Upper lobe of right lung (tissue), 1 donor: Measurements from ENCODE around the gene BACH2. TPM values are rescaled to one million over a fixed set of nuclear protein-coding genes. Genes with fewer than 3 reads are reported as not detected.

Experiments used
- ATAC-seq: fragments of 200-7000 bp; cut with Tn5 transposase; one replicate; pipeline ENCODE4 v1.9.1; 2020; ENCODE audit warnings: mild to moderate bottlenecking, moderate library complexity
- DNase-seq: peaks from one replicate; pipeline ENCODE4 v3.0.0-alpha.2; 2020
- H3K27ac ChIP-seq: fragments of 200-600 bp; one replicate; pipeline ENCODE4 v1.8.0; 2022
- H3K27me3 ChIP-seq: fragments of 200-600 bp; one replicate; pipeline ENCODE4 v1.8.0; 2022; ENCODE audit warnings: mild to moderate bottlenecking
- H3K36me3 ChIP-seq: fragments of 200-600 bp; one replicate; pipeline ENCODE4 v1.8.0; 2022
- H3K4me1 ChIP-seq: fragments of 200-600 bp; one replicate; pipeline ENCODE4 v1.8.0; 2022
- H3K4me3 ChIP-seq: fragments of 200-600 bp; one replicate; pipeline ENCODE4 v1.8.0; 2022; ENCODE audit warnings: mild to moderate bottlenecking
- H3K9me3 ChIP-seq: fragments of 200-600 bp; one replicate; pipeline ENCODE4 v1.8.0; 2022
- intact Hi-C: fragments of 100-400 bp; cut with DNase I; formaldehyde crosslinking; loops from one replicate; pipeline ENCODE4 v1.11.0; 2022
- total RNA-seq: library from RNA; stranded (reverse); fragmentation: NEBNext Ultra II Directional; extraction: Animal tissue kit (Norgen Biotek cat#: 25700); gene quantifications from one replicate; pipeline ENCODE4 v1.2.1, GENCODE V29; 2021
- TF ChIP-seq, protein P1 (sequence below): fragments of 200-600 bp; IDR thresholded peaks from one replicate; pipeline ENCODE4 v1.8.0; 2022; ENCODE audit warnings: antibody characterized with exemption
- donor health status: DM: no; HTN: yes; CAD: no; lungs with severe emphysema.

BACH2 gene
- total RNA-seq, 1 donor from 2014 or later: 4.9 TPM

GRCh38 chr6:90190752-90191395 lies 105.8 kb downstream of the BACH2 start:
- no peak for ATAC-seq
- Histone ChIP-seq H3K4me3 (no peak overlapping the region), H3K27me3 (no peaks in the 10 kb centered on the region), H3K4me1 (peaks cover 12% of the 10 kb centered on the region), H3K9me3 (no peaks in the 10 kb centered on the region), H3K27ac (no peak overlapping the region), H3K36me3 (no peaks in the 10 kb centered on the region)
- TF ChIP-seq, protein P1, sequence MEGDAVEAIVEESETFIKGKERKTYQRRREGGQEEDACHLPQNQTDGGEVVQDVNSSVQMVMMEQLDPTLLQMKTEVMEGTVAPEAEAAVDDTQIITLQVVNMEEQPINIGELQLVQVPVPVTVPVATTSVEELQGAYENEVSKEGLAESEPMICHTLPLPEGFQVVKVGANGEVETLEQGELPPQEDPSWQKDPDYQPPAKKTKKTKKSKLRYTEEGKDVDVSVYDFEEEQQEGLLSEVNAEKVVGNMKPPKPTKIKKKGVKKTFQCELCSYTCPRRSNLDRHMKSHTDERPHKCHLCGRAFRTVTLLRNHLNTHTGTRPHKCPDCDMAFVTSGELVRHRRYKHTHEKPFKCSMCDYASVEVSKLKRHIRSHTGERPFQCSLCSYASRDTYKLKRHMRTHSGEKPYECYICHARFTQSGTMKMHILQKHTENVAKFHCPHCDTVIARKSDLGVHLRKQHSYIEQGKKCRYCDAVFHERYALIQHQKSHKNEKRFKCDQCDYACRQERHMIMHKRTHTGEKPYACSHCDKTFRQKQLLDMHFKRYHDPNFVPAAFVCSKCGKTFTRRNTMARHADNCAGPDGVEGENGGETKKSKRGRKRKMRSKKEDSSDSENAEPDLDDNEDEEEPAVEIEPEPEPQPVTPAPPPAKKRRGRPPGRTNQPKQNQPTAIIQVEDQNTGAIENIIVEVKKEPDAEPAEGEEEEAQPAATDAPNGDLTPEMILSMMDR: no peak
- no peak for DNase-seq
- intact Hi-C loops: no loop called here

- Histone ChIP-seq H3K36me3 (no peaks in the 10 kb centered on the region), H3K4me1 (peaks cover 13% of the 10 kb centered on the region), H3K4me3 (no peak overlapping the region), H3K9me3 (no peaks in the 10 kb centered on the region), H3K27ac (no peak overlapping the region), H3K27me3 (no peaks in the 10 kb centered on the region)
- no peak for DNase-seq
- intact Hi-C loops: no loop called here
- ATAC-seq: no peak
- TF ChIP-seq, protein P1: no peak
These were observed 106.5 kb downstream of the BACH2 start for GRCh38 chr6:90190131-90190530.

DNA sequence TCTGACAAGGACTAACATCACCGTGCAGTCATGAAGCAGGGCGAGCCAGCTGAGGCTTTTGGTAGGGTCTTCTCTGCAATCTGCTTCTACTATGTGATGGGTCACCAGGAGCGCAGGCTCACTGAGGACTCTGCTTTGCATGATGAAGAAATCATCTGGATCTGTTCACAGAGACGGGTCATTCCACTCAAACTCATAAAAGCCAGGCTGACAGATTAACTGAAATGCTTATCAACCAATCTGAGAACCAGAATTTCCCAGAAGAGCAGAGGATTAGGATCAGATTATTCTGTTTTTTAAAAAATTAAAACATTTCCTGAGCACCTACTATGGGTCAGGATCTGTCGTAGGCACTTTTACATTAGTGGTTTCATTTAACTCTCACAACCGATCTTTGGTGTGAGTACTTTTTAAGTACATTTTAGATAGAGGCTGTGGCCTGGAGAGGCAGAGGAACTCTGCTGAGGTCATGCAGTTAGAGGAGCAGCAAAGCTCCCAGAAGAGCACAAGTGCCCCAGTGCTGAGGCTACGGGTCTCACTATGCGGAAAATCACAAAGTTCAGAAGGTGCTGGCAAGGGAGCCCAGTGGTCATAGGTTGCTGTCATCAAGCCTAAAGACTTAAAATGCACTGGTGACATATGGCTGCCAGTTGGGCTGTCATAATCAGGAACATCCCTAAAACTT lies 109.1 kb downstream of the BACH2 start:
- H3K9me3 ChIP-seq: no peaks in the 10 kb centered on the region
- no peaks in the 10 kb centered on the region for H3K36me3 ChIP-seq
- DNase-seq: no peak
- intact Hi-C loops: no loop called here
- no peaks in the 10 kb centered on the region for H3K27me3 ChIP-seq
- no peak for ATAC-seq
- no peak overlapping the region for H3K4me3 ChIP-seq
- peak overlapping the region; percentile 34 for H3K27ac ChIP-seq
- peaks cover 23% of the 10 kb centered on the region for H3K4me1 ChIP-seq
- TF ChIP-seq, protein P1: no peak

DNA sequence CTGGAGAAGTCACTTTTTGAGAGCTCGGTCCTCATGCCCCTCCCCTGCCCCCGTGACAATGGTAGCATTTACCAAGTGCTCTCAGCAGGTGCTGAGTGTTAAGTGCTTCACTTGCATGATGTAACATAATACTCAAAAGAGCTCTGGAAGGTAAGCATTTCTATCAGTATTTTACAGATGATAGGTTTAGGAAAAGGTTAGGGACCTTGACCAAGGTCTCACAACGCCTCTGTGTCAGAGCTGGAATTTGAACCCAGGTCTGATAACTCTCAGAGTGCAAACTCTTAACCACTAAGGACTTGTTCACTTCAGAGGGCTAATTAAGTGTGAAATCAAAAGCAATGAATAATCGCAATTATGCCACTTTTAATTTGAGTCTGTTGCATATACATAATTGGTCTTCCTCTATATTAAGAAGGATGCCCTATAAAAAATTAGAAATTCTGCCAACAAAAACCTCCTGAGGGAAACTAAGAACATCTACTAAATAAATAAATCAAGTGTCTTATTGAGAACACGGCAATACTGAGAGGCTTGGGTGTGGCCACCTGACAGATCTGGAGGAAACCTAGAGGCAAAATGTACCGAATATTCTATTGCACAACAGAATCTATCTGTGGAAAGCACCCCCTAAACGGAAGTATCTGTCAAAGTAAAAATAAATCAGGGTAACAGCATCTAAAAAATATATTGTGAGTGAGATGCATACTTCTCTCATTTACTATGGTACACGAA lies 109.8 kb downstream of the BACH2 start:
- peak overlapping the region; percentile 34 for H3K27ac ChIP-seq
- H3K9me3 ChIP-seq: no peaks in the 10 kb centered on the region
- H3K36me3 ChIP-seq: no peaks in the 10 kb centered on the region
- H3K4me3 ChIP-seq: no peak overlapping the region
- DNase-seq: no peak
- H3K27me3 ChIP-seq: no peaks in the 10 kb centered on the region
- peaks cover 23% of the 10 kb centered on the region for H3K4me1 ChIP-seq
- intact Hi-C loops: no loop called here
- ATAC-seq: peak; percentile 72
- TF ChIP-seq, protein P1: no peak

DNA sequence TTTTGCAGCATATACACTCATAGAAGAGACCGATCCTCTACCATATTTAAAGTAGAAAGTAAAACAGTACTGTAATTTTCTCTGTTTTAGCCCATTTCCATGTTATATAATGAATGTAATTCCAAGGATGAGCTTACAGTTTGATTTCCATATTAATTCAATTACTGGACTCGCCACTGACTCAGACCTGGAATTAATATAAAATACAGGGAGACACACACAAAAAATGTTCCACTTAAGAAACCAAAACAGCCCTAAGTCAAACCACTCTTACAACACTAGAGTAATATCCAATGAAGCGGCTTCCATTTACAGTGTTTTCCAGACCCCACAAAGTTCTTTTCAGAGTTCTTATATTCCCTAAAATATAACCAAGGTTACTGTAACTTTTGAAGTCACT lies 110.6 kb downstream of the BACH2 start:
- Histone ChIP-seq H3K27me3 (no peaks in the 10 kb centered on the region), H3K4me3 (no peak overlapping the region), H3K36me3 (no peaks in the 10 kb centered on the region), H3K4me1 (peaks cover 23% of the 10 kb centered on the region), H3K9me3 (no peaks in the 10 kb centered on the region), H3K27ac (no peak overlapping the region)
- ATAC-seq: no peak
- no peak for DNase-seq
- TF ChIP-seq, protein P1: no peak
- intact Hi-C loops: no loop called here
